Glutamatergic neuron (in vitro differentiated cells): ENCODE data around the gene APOB. TPM values are rescaled to one million over a fixed set of nuclear protein-coding genes. Genes with fewer than 3 reads are reported as not detected.

ENCODE experiments used
- DNase-seq: peaks from one replicate; pipeline ENCODE4 v3.0.0; 2022
- H3K27ac Mint-ChIP-seq: one replicate; pipeline ENCODE4 v1.8.0; 2020; ENCODE audit warnings: mild to moderate bottlenecking, mixed read lengths, inconsistent platforms; ENCODE audit not compliant: unreplicated experiment
- H3K27me3 Mint-ChIP-seq: one replicate; pipeline ENCODE4 v1.8.0; 2020; ENCODE audit warnings: mild to moderate bottlenecking, moderate library complexity, mixed read lengths, inconsistent platforms; ENCODE audit not compliant: unreplicated experiment
- H3K36me3 Mint-ChIP-seq: one replicate; pipeline ENCODE4 v1.8.0; 2020; ENCODE audit warnings: mild to moderate bottlenecking, mixed read lengths, inconsistent platforms; ENCODE audit not compliant: unreplicated experiment
- H3K4me1 Mint-ChIP-seq: one replicate; pipeline ENCODE4 v1.8.0; 2020; ENCODE audit warnings: mild to moderate bottlenecking, low read depth, mixed read lengths, inconsistent platforms; ENCODE audit not compliant: unreplicated experiment
- H3K4me3 Mint-ChIP-seq: one replicate; pipeline ENCODE4 v1.8.0; 2020; ENCODE audit warnings: mild to moderate bottlenecking, mixed read lengths, inconsistent platforms; ENCODE audit not compliant: unreplicated experiment
- H3K9me3 Mint-ChIP-seq: one replicate; pipeline ENCODE4 v1.8.0; 2020; ENCODE audit warnings: mild to moderate bottlenecking, moderate library complexity, mixed read lengths, inconsistent platforms; ENCODE audit not compliant: unreplicated experiment
- total RNA-seq: library from RNA; stranded (reverse); fragmentation: NEBNext Ultra II Directional; extraction: Animal tissue kit (Norgen Biotek cat#: 25700); gene quantifications from one replicate; pipeline ENCODE4 v1.2.1, GENCODE V29; 2021; ENCODE audit not compliant: unreplicated experiment
- TF ChIP-seq, protein P1 (sequence below): fragments of 200-600 bp; sonication (generic); IDR thresholded peaks from one replicate; pipeline ENCODE4 v1.5.0; 2021; ENCODE audit not compliant: partially characterized antibody, unreplicated experiment

APOB gene
- total RNA-seq, 1 donor from 2014 or later, result not detected

DNA sequence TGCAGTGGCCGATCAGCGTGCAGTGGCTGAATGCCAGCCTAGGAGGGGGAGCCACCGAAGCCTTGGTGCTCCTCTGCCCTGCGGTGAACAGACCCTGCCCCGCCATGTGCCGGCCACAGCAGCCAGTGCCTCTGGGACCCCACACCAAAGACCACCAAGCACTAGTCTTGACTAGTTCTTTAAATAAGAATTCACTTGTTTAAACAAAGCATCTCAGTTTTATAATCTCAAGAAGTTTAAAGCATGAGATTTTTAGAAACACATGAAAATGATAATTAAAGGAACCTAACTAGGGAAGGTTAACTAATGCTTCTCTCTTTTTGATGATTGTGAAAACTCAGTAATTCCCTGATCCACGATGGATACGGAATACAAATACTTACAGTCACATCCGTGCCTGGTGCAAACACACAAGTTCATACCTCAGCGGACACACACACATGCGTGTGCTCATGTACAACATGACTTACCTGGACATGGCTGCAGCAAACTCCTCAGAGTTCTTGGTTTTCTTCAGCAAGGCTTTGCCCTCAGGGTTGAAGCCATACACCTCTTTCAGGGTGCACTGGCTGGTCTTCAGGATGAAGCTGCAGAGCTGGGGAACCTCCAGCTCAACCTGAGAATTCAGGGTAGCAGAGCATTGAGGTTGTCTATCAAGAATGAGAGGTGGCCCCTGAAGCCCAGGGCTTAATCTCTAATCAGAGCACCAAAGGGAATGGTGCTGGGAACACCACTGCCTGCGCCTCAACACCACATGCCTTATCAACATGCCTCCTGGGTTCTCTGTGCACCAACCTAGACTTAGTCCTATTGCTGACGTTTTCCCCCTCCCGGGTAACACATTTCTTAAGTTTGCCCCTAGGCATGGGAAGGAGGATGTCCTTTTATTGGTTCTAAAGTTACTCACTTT is 3.1 kb downstream of the APOB start:
- Mint-ChIP-seq H3K4me1 (peaks cover 2% of the 10 kb centered on the region), H3K4me3 (no peak overlapping the region), H3K36me3 (no peaks in the 10 kb centered on the region), H3K27ac (no peak overlapping the region), H3K9me3 (peaks cover 3% of the 10 kb centered on the region), H3K27me3 (peaks cover 2% of the 10 kb centered on the region)
- TF ChIP-seq, protein P1, sequence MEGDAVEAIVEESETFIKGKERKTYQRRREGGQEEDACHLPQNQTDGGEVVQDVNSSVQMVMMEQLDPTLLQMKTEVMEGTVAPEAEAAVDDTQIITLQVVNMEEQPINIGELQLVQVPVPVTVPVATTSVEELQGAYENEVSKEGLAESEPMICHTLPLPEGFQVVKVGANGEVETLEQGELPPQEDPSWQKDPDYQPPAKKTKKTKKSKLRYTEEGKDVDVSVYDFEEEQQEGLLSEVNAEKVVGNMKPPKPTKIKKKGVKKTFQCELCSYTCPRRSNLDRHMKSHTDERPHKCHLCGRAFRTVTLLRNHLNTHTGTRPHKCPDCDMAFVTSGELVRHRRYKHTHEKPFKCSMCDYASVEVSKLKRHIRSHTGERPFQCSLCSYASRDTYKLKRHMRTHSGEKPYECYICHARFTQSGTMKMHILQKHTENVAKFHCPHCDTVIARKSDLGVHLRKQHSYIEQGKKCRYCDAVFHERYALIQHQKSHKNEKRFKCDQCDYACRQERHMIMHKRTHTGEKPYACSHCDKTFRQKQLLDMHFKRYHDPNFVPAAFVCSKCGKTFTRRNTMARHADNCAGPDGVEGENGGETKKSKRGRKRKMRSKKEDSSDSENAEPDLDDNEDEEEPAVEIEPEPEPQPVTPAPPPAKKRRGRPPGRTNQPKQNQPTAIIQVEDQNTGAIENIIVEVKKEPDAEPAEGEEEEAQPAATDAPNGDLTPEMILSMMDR, result no peak
- DNase-seq, result no peak

DNA sequence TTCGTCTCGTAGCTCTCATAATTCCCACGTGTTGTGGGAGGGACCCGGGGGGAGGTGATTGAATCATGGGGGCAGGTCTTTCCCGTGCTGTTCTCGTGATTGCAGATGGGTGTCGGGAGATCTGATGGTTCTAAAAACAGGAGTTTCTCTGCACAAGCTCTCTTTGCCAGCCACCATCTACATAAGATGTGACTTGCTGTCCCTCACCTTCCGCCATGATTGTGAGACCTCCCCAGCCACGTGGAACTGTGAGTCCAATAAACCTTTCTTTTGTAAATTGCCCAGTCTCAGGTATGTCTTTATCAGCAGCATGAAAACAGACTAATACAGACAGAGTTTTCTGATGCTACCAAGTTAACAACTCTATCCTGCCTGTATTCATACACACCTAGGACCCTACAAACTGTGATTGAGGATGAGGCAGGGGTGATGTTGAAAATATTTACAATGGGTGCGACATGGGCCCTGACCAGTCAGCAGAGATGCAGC is 3.9 kb downstream of the APOB start:
- H3K27me3 Mint-ChIP-seq, result peaks cover 2% of the 10 kb centered on the region
- no peak for DNase-seq
- peaks cover 3% of the 10 kb centered on the region for H3K9me3 Mint-ChIP-seq
- no peaks in the 10 kb centered on the region for H3K36me3 Mint-ChIP-seq
- H3K27ac Mint-ChIP-seq, result no peak overlapping the region
- H3K4me1 Mint-ChIP-seq, result peaks cover 2% of the 10 kb centered on the region
- H3K4me3 Mint-ChIP-seq, result no peak overlapping the region
- TF ChIP-seq, protein P1, result no peak

DNA sequence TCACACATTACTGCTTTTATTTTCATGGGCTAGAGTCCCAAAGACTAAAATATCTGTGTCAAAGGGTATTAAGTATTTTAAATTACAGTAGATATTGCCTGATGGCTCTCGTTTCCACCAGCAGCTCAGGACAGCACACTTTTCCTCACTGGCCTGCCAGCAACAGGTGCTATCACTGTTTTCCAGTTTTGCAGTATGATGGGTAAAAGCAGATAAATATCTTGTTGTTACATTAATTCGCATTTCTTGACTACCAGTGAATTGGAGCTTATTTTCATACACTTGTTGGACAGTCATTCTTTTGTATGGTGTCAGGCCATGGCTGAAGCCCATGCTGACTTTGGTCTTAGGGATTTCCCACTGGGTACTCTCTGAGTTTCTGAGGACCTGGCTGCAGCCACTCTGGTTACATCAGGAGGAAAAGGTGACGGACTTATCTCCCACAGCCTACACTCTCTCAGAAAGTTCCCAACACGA is 4.8 kb downstream of the APOB start:
- TF ChIP-seq, protein P1, result no peak
- Mint-ChIP-seq H3K4me1 (peaks cover 2% of the 10 kb centered on the region), H3K4me3 (no peak overlapping the region), H3K27ac (no peak overlapping the region), H3K27me3 (peaks cover 2% of the 10 kb centered on the region), H3K36me3 (no peaks in the 10 kb centered on the region), H3K9me3 (peaks cover 3% of the 10 kb centered on the region)
- no peak for DNase-seq

DNA sequence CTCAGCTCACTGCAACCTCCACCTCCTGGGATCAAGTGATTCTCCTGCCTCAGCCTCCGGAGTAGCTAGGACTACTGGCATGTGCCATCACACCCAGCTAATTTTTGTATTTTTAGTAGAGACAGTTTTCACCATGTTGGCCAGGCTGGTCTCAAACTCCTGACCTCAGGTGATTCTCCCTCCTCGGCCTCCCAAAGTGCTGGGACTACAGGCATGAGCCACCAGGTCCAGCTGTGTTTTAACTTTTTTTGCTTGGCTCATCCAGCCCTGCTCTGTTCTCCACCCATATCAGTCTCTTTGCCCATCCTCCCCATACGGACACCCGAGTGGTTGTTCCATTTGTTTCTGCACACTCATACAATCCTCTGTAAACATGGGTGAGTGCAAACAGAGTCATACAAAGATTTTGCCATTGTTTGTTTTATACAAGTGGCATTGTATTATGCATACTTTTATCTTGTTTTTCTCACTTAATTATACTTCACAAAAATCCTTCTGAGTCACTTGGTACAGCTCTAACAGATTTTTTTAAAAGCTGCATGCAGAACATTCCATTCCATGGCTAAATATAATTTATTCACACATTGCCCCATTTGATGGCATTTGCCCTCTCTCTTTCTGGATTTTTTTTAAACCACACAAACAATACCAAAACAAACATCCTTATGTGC is 5.3 kb downstream of the APOB start:
- TF ChIP-seq, protein P1, result no peak
- Mint-ChIP-seq H3K9me3 (peaks cover 3% of the 10 kb centered on the region), H3K4me3 (no peak overlapping the region), H3K4me1 (peaks cover 2% of the 10 kb centered on the region), H3K27ac (no peak overlapping the region), H3K36me3 (no peaks in the 10 kb centered on the region), H3K27me3 (peaks cover 2% of the 10 kb centered on the region)
- DNase-seq, result no peak

DNA sequence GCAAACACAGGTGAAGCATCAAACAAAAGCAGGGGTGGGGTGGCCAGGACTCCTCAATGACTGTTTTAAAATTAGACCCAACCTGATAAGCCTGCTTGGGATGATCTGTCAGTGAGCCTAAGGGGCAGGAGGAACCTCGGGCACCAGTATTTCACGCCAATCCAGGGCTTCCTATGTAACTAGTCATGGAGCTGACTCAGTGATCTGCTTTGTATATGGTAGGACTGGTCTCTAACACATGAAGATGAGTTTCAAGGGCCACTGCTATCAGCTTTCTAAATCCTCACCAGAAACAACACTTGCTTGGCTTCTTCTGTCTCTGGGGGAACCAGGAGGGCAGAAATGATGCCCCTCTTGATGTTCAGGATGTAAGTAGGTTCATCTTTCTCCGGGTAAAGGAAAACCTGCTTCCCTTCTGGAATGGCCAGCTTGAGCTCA is 6.2 kb downstream of the APOB start:
- no peak overlapping the region for H3K27ac Mint-ChIP-seq
- peaks cover 2% of the 10 kb centered on the region for H3K27me3 Mint-ChIP-seq
- H3K4me3 Mint-ChIP-seq, result no peak overlapping the region
- TF ChIP-seq, protein P1, result no peak
- no peak for DNase-seq
- H3K9me3 Mint-ChIP-seq, result peaks cover 3% of the 10 kb centered on the region
- no peaks in the 10 kb centered on the region for H3K4me1 Mint-ChIP-seq
- H3K36me3 Mint-ChIP-seq, result no peaks in the 10 kb centered on the region
